Effector memory CD4-positive, alpha-beta T cell (primary cell): Measurements from ENCODE around the gene SYT9.
A peak's percentile ranks its signal among the peaks of the same experiment; 100 is the strongest.

Experiments
- DNase-seq, 3 donors: peaks; one replicate each; pipeline ENCODE4 v3.0.0-alpha.2; 2020
- H3K27ac ChIP-seq: 2 replicates; pipeline ENCODE4 v1.7.0; 2013; ENCODE audit warnings: mild to moderate bottlenecking, low read length, moderate library complexity; ENCODE audit not compliant: insufficient read depth, poor library complexity, severe bottlenecking
- H3K27me3 ChIP-seq: replicated peaks from 2 replicates; pipeline ENCODE4 v1.7.0; 2013; ENCODE audit warnings: mild to moderate bottlenecking, low read length; ENCODE audit not compliant: insufficient read depth, control insufficient read depth, poor library complexity, severe bottlenecking
- H3K36me3 ChIP-seq: 2 replicates; pipeline ENCODE4 v1.7.0; 2013; ENCODE audit warnings: mild to moderate bottlenecking, low read length, moderate library complexity; ENCODE audit not compliant: control insufficient read depth, insufficient read depth
- H3K4me1 ChIP-seq: 2 replicates; pipeline ENCODE4 v1.7.0; 2013; ENCODE audit warnings: low read length, mild to moderate bottlenecking; ENCODE audit not compliant: control insufficient read depth, insufficient read depth, poor library complexity, severe bottlenecking
- H3K4me3 ChIP-seq: 2 replicates; pipeline ENCODE4 v1.7.0; 2013; ENCODE audit warnings: low read length, low read depth, mild to moderate bottlenecking; ENCODE audit not compliant: insufficient read depth, poor library complexity, severe bottlenecking
- H3K9me3 ChIP-seq: 2 replicates; pipeline ENCODE4 v1.7.0; 2013; ENCODE audit warnings: mild to moderate bottlenecking, low read length, moderate library complexity; ENCODE audit not compliant: control insufficient read depth
- total RNA-seq, 3 donors: gene quantifications; one replicate each; lab custom pipeline; 2026; lab: John Stamatoyannopoulos, UW

Gene SYT9
- total RNA-seq, result 0 reads per million in 3 donors

- no peak for DNase-seq
- Histone ChIP-seq H3K4me1 (no peaks in the 10 kb centered on the region), H3K9me3 (no peaks in the 10 kb centered on the region), H3K4me3 (peak within 1 kb of the TSS; percentile 16), H3K27me3 (peaks cover 15% of the 10 kb centered on the region), H3K36me3 (no peaks in the 10 kb centered on the region), H3K27ac (no peak within 1 kb of the TSS)
Observed at GRCh38 chr11:7251836-7252682, at the start of gene SYT9. Gene SYT9, plus strand, starts transcription at chr11:7251904. Its CDS starts 283 bp downstream, at chr11:7252187.

GRCh38 chr11:7202412-7202811 is 49.3 kb upstream of the SYT9 start:
- H3K36me3 ChIP-seq, result no peaks in the 10 kb centered on the region
- H3K9me3 ChIP-seq, result no peaks in the 10 kb centered on the region
- H3K27ac ChIP-seq, result no peak overlapping the region
- DNase-seq, result no peak
- H3K4me3 ChIP-seq, result no peak overlapping the region
- no peaks in the 10 kb centered on the region for H3K4me1 ChIP-seq
- no peaks in the 10 kb centered on the region for H3K27me3 ChIP-seq

GRCh38 chr11:7204778-7205177 is 46.9 kb upstream of the SYT9 start:
- Histone ChIP-seq H3K9me3 (no peaks in the 10 kb centered on the region), H3K27me3 (no peaks in the 10 kb centered on the region), H3K27ac (no peak overlapping the region), H3K4me3 (no peak overlapping the region), H3K4me1 (no peaks in the 10 kb centered on the region), H3K36me3 (no peaks in the 10 kb centered on the region)
- DNase-seq, result no peak

GRCh38 chr11:7208391-7208790 is 43.3 kb upstream of the SYT9 start:
- Histone ChIP-seq H3K4me1 (no peaks in the 10 kb centered on the region), H3K4me3 (no peak overlapping the region), H3K36me3 (no peaks in the 10 kb centered on the region), H3K27ac (no peak overlapping the region), H3K27me3 (no peaks in the 10 kb centered on the region), H3K9me3 (no peaks in the 10 kb centered on the region)
- no peak for DNase-seq

GRCh38 chr11:7219491-7219890 is 32.2 kb upstream of the SYT9 start:
- DNase-seq, result no peak
- Histone ChIP-seq H3K4me1 (no peaks in the 10 kb centered on the region), H3K36me3 (no peaks in the 10 kb centered on the region), H3K27ac (no peak overlapping the region), H3K4me3 (no peak overlapping the region), H3K9me3 (no peaks in the 10 kb centered on the region), H3K27me3 (no peaks in the 10 kb centered on the region)

- Histone ChIP-seq H3K27me3 (no peaks in the 10 kb centered on the region), H3K9me3 (no peaks in the 10 kb centered on the region), H3K27ac (no peak overlapping the region), H3K36me3 (no peaks in the 10 kb centered on the region), H3K4me1 (no peaks in the 10 kb centered on the region), H3K4me3 (no peak overlapping the region)
- no peak for DNase-seq
Observed at GRCh38 chr11:7220636-7221035, 31.1 kb upstream of the SYT9 start.

- H3K27ac ChIP-seq, result no peak overlapping the region
- no peaks in the 10 kb centered on the region for H3K4me1 ChIP-seq
- H3K9me3 ChIP-seq, result no peaks in the 10 kb centered on the region
- no peaks in the 10 kb centered on the region for H3K36me3 ChIP-seq
- no peak overlapping the region for H3K4me3 ChIP-seq
- no peaks in the 10 kb centered on the region for H3K27me3 ChIP-seq
- DNase-seq, result no peak
Observed at GRCh38 chr11:7222619-7223018, 29.1 kb upstream of the SYT9 start.

GRCh38 chr11:7239877-7240276 is 11.8 kb upstream of the SYT9 start:
- Histone ChIP-seq H3K27ac (no peak overlapping the region), H3K9me3 (no peaks in the 10 kb centered on the region), H3K4me3 (no peak overlapping the region), H3K4me1 (no peaks in the 10 kb centered on the region), H3K36me3 (no peaks in the 10 kb centered on the region), H3K27me3 (no peaks in the 10 kb centered on the region)
- no peak for DNase-seq

- Histone ChIP-seq H3K4me3 (no peak overlapping the region), H3K27ac (no peak overlapping the region), H3K4me1 (no peaks in the 10 kb centered on the region), H3K36me3 (no peaks in the 10 kb centered on the region), H3K27me3 (no peaks in the 10 kb centered on the region), H3K9me3 (no peaks in the 10 kb centered on the region)
- DNase-seq, result no peak
Observed at GRCh38 chr11:7245341-7245740, 6.4 kb upstream of the SYT9 start.

GRCh38 chr11:7246179-7246578 is 5.5 kb upstream of the SYT9 start:
- Histone ChIP-seq H3K4me1 (no peaks in the 10 kb centered on the region), H3K4me3 (no peak overlapping the region), H3K27ac (no peak overlapping the region), H3K27me3 (peaks cover under 1% of the 10 kb centered on the region), H3K9me3 (no peaks in the 10 kb centered on the region), H3K36me3 (no peaks in the 10 kb centered on the region)
- DNase-seq, result no peak
